SU-DHL-6 (cell line): ENCODE data around the gene SNTG2.

Source experiments
- H2AFZ ChIP-seq: fragments of 200-600 bp; sonication (generic); 2 replicates; pipeline ENCODE4 v1.6.1; 2014; ENCODE audit warnings: low read depth, mild to moderate bottlenecking, moderate library complexity, mixed read lengths, antibody characterized with exemption, low read length; ENCODE audit not compliant: severe bottlenecking
- H3F3A ChIP-seq: fragments of 200-600 bp; shearing (Covaris generic); 2 replicates; pipeline ENCODE4 v1.6.0; 2016; ENCODE audit warnings: antibody characterized with exemption, mild to moderate bottlenecking; ENCODE audit not compliant: insufficient read depth
- H3K27ac ChIP-seq: fragments of 200-600 bp; sonication (generic); 2 replicates; pipeline ENCODE4 v1.5.1; 2016; ENCODE audit warnings: low read depth, mild to moderate bottlenecking, low read length, moderate library complexity, mixed read lengths
- H3K27me3 ChIP-seq: fragments of 200-600 bp; sonication (generic), shearing (Covaris generic); 2 replicates; pipeline ENCODE4 v1.6.0; 2014; ENCODE audit warnings: mild to moderate bottlenecking, low read length
- H3K36me3 ChIP-seq: fragments of 200-600 bp; sonication (generic); 2 replicates; pipeline ENCODE4 v1.6.1; 2014; ENCODE audit warnings: mild to moderate bottlenecking, low read length, mixed read lengths
- H3K4me2 ChIP-seq: fragments of 300-600, 200-600 bp; shearing (Covaris generic), sonication (generic); 2 replicates; pipeline ENCODE4 v1.6.0; 2014; ENCODE audit warnings: low read length, low read depth, mild to moderate bottlenecking; ENCODE audit not compliant: poor library complexity, severe bottlenecking
- H3K4me3 ChIP-seq: fragments of 200-600 bp; sonication (generic); 2 replicates; pipeline ENCODE4 v1.5.1; 2014; ENCODE audit warnings: antibody characterized with exemption, low read length, mild to moderate bottlenecking, mixed read lengths; ENCODE audit not compliant: insufficient read depth, poor library complexity, severe bottlenecking
- H3K79me2 ChIP-seq: fragments of 200-600 bp; sonication (generic); 2 replicates; pipeline ENCODE4 v1.6.1; 2014; ENCODE audit warnings: mild to moderate bottlenecking, low read length, moderate library complexity; ENCODE audit not compliant: insufficient read depth
- H3K9ac ChIP-seq: fragments of 200-600 bp; sonication (generic); 2 replicates; pipeline ENCODE4 v1.7.0; 2014; ENCODE audit warnings: mild to moderate bottlenecking, low read length
- H3K9me2 ChIP-seq: fragments of 200-600 bp; sonication (generic); replicated peaks from 2 replicates; pipeline ENCODE4 v1.6.1; 2014; ENCODE audit warnings: low read length; ENCODE audit not compliant: insufficient read depth
- H3K9me3 ChIP-seq: fragments of 200-600 bp; sonication (generic); 2 replicates; pipeline ENCODE4 v1.6.1; 2014; ENCODE audit warnings: low read length, mixed read lengths; ENCODE audit not compliant: insufficient read depth
- H4K20me1 ChIP-seq: fragments of 200-600 bp; sonication (generic); 2 replicates; pipeline ENCODE4 v1.6.1; 2014; ENCODE audit warnings: low read depth, mild to moderate bottlenecking, antibody characterized with exemption, low read length, moderate library complexity, mixed read lengths
- CTCF ChIP-seq: fragments of 200-600 bp; sonication (generic); IDR thresholded peaks from one replicate; pipeline ENCODE4 v1.5.1; 2017; ENCODE audit warnings: antibody characterized with exemption, mild to moderate bottlenecking, low read length, moderate library complexity; ENCODE audit not compliant: insufficient read depth, poor library complexity, severe bottlenecking
- EZH2phosphoT487 ChIP-seq: fragments of 200-600 bp; sonication (generic), shearing (Covaris generic); conservative IDR thresholded peaks from 2 replicates; pipeline ENCODE4 v1.6.1; 2018; ENCODE audit warnings: mild to moderate bottlenecking, antibody characterized with exemption, low read length, moderate library complexity, mixed read lengths

Gene SNTG2

GRCh38 chr2:1081451-1082225 is 131.0 kb downstream of the SNTG2 start:
- TF ChIP-seq CTCF: no peak
- no peak for TF ChIP-seq EZH2phosphoT487
- Histone ChIP-seq H3K4me2 (no peak overlapping the region), H3F3A (no peaks in the 10 kb centered on the region), H3K9me3 (no peaks in the 10 kb centered on the region), H3K36me3 (no peaks in the 10 kb centered on the region), H3K4me3 (no peak overlapping the region), H3K27me3 (no peaks in the 10 kb centered on the region), H3K9ac (no peak overlapping the region), H4K20me1 (no peaks in the 10 kb centered on the region), H3K9me2 (no peaks in the 10 kb centered on the region), H3K27ac (no peak overlapping the region), H2AFZ (no peak overlapping the region), H3K79me2 (no peaks in the 10 kb centered on the region)

GRCh38 chr2:1082456-1083205 is 132.0 kb downstream of the SNTG2 start:
- no peaks in the 10 kb centered on the region for H3K27me3 ChIP-seq
- H3K9me3 ChIP-seq: no peaks in the 10 kb centered on the region
- H3K79me2 ChIP-seq: no peaks in the 10 kb centered on the region
- no peaks in the 10 kb centered on the region for H3K36me3 ChIP-seq
- no peak for TF ChIP-seq CTCF
- no peak for TF ChIP-seq EZH2phosphoT487
- H3K27ac ChIP-seq: no peak overlapping the region
- no peaks in the 10 kb centered on the region for H3K9me2 ChIP-seq
- H3F3A ChIP-seq: no peaks in the 10 kb centered on the region
- H3K4me2 ChIP-seq: no peak overlapping the region
- no peaks in the 10 kb centered on the region for H4K20me1 ChIP-seq
- no peak overlapping the region for H3K9ac ChIP-seq
- no peak overlapping the region for H3K4me3 ChIP-seq
- H2AFZ ChIP-seq: no peak overlapping the region

- H3K9me2 ChIP-seq: no peaks in the 10 kb centered on the region
- H3K27ac ChIP-seq: no peak overlapping the region
- no peaks in the 10 kb centered on the region for H4K20me1 ChIP-seq
- no peak for TF ChIP-seq CTCF
- no peak for TF ChIP-seq EZH2phosphoT487
- H3K27me3 ChIP-seq: no peaks in the 10 kb centered on the region
- H3K79me2 ChIP-seq: no peaks in the 10 kb centered on the region
- no peak overlapping the region for H3K4me2 ChIP-seq
- no peak overlapping the region for H2AFZ ChIP-seq
- no peak overlapping the region for H3K9ac ChIP-seq
- H3K9me3 ChIP-seq: no peaks in the 10 kb centered on the region
- no peaks in the 10 kb centered on the region for H3K36me3 ChIP-seq
- no peak overlapping the region for H3K4me3 ChIP-seq
- H3F3A ChIP-seq: no peaks in the 10 kb centered on the region
Measured at GRCh38 chr2:1088192-1088860, 137.7 kb downstream of the SNTG2 start.
